GM19193 (cell line): ENCODE measurements around the gene PGGHG.

Experiments used
- POLR2A ChIP-seq: IDR thresholded peaks from 4 replicates; pipeline ENCODE4 v1.6.1; 2011; ENCODE audit not compliant: insufficient read depth, insufficient read length; ENCODE audit errors: extremely low read depth

The PGGHG gene

DNA sequence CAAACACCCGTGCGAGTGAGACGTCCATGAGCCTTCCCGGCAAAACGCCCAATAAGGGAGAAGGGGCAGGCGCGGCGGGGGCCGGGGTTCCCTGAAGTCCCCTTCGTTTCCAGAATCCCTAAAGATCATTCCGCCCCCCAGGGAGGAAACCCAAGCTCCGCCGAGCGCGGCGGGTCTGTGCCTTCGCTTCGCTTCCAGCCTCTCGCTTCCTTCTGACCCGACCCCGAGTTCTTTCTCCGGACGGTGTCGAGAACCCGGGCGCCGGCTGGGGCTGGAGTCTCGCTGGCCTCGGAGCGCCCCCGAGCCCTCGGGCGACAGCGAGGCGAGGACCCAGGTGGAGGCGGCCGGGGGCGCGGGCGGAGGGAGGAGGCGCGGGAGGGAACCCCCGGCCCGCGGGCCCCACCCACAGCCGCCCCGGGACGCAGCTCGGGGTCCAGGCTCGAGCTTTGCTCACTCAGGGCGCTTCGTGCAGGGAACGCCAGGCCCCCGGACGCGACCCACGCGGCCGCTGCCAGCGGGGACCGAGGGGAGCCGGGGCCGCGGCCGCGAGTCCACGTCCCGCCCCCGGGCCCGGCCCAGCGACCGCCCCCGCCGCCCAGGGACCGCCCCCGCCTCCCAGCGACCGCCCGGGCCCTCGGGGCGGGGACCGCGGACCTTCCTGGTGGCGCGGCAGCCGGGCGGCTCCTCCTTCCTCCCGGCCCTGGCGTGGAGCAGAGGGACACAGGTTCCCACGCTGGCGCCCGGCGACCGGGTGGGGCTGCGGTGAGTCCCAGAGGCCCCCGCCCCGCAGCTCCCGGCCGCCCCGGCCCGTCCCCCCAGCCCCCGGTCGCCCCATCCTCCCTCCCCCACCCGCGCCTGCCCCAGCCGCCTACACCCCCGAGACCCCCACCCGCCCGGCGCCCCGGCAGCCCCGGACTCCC lies at the start of gene PGGHG:
Gene PGGHG, plus strand, starts transcription at position 649 of the 920 bp plus-strand sequence. CDS start 691 bp downstream, outside the sequence.
- TF ChIP-seq POLR2A = peak; percentile 42

- no peak for TF ChIP-seq POLR2A
Observed at GRCh38 chr11:240315-240714, 48.6 kb upstream of the PGGHG start.

GRCh38 chr11:241634-242033 lies 47.3 kb upstream of the PGGHG start:
- TF ChIP-seq POLR2A = no peak

DNA sequence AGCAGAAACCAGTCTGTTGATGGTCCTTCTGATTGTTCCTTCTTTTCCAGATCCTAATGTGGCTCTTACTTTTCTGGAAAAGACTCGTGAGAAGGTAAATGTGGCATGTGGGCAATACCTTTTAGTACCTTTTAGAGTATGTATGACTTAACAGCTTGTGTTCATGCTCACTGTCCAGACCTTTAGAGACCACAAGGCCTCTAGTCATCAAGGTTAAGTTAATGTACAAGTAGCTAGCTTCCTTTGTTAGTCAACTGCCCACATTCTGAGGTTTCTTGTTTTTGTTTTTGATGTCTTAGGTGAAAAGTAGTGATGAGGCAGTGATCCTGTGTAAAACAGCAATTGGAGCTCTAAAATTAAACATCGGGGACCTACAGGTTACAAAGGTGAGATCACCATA lies 44.5 kb upstream of the PGGHG start:
- TF ChIP-seq POLR2A = no peak

DNA sequence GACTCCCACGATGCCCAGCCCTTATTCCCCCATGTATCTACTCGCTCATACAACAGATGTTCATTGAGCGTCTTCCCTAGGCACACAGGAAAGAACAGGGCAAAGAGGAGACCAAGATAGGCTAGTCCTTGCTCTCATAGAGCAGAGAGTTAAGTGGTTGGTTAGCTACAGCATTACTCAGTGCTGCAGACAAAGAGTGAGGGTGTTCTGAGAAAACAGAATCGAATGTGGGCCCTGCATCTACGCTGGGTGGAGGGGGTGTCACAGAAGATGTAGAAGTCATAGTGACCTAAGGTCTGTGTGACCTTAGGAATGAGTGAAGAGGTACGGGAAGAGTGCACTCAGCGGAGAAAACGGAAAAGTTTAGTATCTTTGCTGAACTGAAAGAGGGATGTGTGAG lies 39.9 kb upstream of the PGGHG start:
- TF ChIP-seq POLR2A = no peak

- TF ChIP-seq POLR2A = no peak
Observed at GRCh38 chr11:250274-250673, 38.7 kb upstream of the PGGHG start.

DNA sequence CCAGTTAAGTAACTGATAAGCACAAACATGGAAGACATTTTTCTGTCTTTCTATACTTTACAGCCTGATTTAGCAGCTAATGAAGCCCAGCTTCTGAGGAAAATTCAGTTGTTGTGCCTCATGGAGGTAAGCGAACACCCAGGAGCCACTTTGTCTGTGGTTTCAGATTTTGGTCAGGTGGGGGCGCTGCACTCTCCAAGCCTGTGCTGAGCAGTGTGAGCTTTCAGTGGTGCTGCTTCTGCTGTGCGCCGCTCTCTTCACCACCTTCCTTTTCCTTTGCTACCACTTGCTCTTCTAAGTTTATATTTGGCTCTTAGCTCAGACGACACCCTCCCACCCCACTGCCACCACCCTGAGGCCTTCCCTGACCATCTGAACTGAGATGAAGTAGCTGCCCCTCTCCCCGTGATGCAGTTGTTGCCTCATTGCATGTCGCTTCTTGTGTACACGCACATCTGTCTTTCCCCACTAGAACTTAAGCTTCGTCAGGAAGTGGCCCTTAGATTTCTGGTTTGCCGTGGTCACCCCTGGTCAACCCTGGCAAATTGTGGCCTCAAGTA lies 38.1 kb upstream of the PGGHG start:
- TF ChIP-seq POLR2A = no peak

GRCh38 chr11:251550-251949 lies 37.4 kb upstream of the PGGHG start:
- no peak for TF ChIP-seq POLR2A

DNA sequence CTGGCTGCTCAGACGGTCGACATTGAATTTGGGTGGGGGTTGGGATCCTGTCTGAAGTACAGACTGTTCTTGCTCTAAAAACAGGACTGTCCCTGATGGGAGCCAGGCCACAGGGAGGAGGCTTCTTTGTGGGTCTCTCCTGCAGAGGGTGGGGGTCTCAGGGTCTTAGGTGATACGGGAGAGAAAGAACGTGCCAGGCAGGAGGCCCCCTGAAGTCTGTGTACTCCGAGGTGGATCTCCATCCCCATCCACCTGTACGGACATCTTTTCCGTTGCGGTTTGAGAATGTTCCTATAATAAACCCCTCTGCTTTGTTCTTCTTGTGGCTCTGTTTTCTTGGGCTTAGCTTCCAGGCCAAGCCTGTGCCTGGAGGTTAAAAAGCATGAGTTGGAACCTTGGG lies 36.3 kb upstream of the PGGHG start:
- no peak for TF ChIP-seq POLR2A

DNA sequence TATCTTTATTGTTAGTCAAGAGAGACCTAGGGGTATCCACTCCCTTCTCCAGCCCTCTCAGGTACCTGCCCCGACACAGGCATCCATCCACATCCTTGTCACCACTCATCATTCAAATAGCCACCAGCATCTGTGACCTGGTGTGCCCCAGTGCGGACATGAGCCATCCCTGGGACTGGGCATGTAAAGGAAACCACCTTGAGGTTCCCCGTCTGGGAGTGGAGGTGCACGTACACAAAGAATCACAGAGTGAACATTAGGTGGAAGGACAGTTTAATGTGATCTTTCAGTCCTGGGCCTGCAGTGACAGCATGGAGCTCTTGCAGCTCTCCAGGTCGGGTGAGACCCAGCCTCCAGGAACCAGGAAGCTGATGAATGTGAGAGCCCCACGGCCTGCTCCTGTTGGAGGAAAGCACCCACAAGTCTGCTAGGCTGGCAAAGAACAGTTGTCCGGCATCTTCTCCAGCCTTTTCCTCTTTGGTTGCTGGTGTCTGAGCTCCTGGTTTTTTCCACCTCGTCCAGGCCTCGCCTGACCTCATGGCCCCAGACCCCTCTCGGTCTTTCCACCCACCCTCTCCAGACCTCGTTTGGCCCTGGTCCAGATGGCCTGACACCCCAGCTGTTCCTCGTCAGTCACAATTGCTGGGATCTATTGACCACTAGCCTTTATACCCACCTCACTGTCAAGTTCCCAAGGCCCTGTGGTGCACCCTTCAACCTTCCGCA lies 35.6 kb upstream of the PGGHG start:
- TF ChIP-seq POLR2A = no peak

- TF ChIP-seq POLR2A = no peak
Observed at GRCh38 chr11:253886-254270, 35.0 kb upstream of the PGGHG start.

GRCh38 chr11:255176-255575 lies 33.8 kb upstream of the PGGHG start:
- TF ChIP-seq POLR2A = no peak

- TF ChIP-seq POLR2A = no peak
Observed at GRCh38 chr11:255816-256215, 33.1 kb upstream of the PGGHG start.

- no peak for TF ChIP-seq POLR2A
Observed at GRCh38 chr11:256952-257737, 31.8 kb upstream of the PGGHG start.
